GM12891 (cell line): ENCODE results near the gene RTL1.

Experiments
- POLR2A ChIP-seq: IDR thresholded peaks from 2 replicates; pipeline ENCODE4 v1.6.1; 2011; ENCODE audit warnings: low read depth, low read length, control low read depth
- POLR2AphosphoS5 ChIP-seq: IDR thresholded peaks from 2 replicates; pipeline ENCODE4 v1.6.1; 2011; ENCODE audit warnings: low read depth, low read length, control low read depth
- SPI1 ChIP-seq: IDR thresholded peaks from 2 replicates; pipeline ENCODE4 v1.6.1; 2011; ENCODE audit warnings: low read depth, low read length, control low read depth
- TAF1 ChIP-seq: IDR thresholded peaks from 2 replicates; pipeline ENCODE4 v1.6.1; 2011; ENCODE audit warnings: low read depth, low read length, control low read depth

GRCh38 chr14:100907240-100907639 is 3.7 kb upstream of the RTL1 start:
- TF ChIP-seq POLR2A (no peak), POLR2AphosphoS5 (no peak), TAF1 (no peak), SPI1 (no peak)
